WTC11 (cell line): ENCODE measurements around the gene NAB2. TPM values are rescaled to one million over a fixed set of nuclear protein-coding genes. Genes with fewer than 3 reads are reported as not detected.

Experiments
- ATAC-seq: fragments of 200-7000 bp; cut with Tn5 transposase; 2 replicates; pipeline ENCODE4 v1.10.0; 2021; ENCODE audit warnings: mild to moderate bottlenecking, moderate library complexity
- CTCF ChIA-PET: fragments of 300-600 bp; sonication (Branson Sonifier 250); formaldehyde crosslinking; loops from one replicate; lab custom pipeline; 2021; ENCODE audit warnings: antibody characterized with exemption; lab: Charles Lee
- POLR2A ChIA-PET: fragments of 350-600 bp; sonication (Branson Sonifier 250); formaldehyde crosslinking; loops from one replicate; lab custom pipeline; 2021; ENCODE audit warnings: antibody characterized with exemption; lab: Charles Lee
- DNase-seq: peaks from one replicate; pipeline ENCODE4 v3.0.0; 2021; ENCODE audit warnings: low spot score
- H3K27ac Mint-ChIP-seq: 2 replicates; pipeline ENCODE4 v1.8.0; 2021; ENCODE audit warnings: mixed read lengths
- H3K27me3 Mint-ChIP-seq: 2 replicates; pipeline ENCODE4 v1.8.0; 2021; ENCODE audit warnings: low read depth, mild to moderate bottlenecking, moderate library complexity, mixed read lengths
- H3K36me3 Mint-ChIP-seq: 2 replicates; pipeline ENCODE4 v1.8.0; 2021; ENCODE audit warnings: mixed read lengths
- H3K4me1 Mint-ChIP-seq: 2 replicates; pipeline ENCODE4 v1.8.0; 2022; ENCODE audit warnings: mixed read lengths
- H3K4me3 Mint-ChIP-seq: 2 replicates; pipeline ENCODE4 v1.8.0; 2021; ENCODE audit warnings: mild to moderate bottlenecking, moderate library complexity, mixed read lengths
- H3K9me3 Mint-ChIP-seq: 2 replicates; pipeline ENCODE4 v1.8.0; 2021; ENCODE audit warnings: mixed read lengths
- AFF4 ChIP-seq: sonication (generic); formaldehyde crosslinking; IDR thresholded peaks from 2 replicates; pipeline ENCODE4 v1.8.1; 2023; ENCODE audit warnings: mild to moderate bottlenecking, missing genetic modification reagents, borderline replicate concordance
- ARID4B ChIP-seq: sonication (generic); formaldehyde crosslinking; IDR thresholded peaks from 2 replicates; pipeline ENCODE4 v1.8.0; 2023; ENCODE audit warnings: missing genetic modification reagents, mild to moderate bottlenecking, borderline replicate concordance
- ATF6 ChIP-seq: sonication (generic); formaldehyde crosslinking; IDR thresholded peaks from 2 replicates; pipeline ENCODE4 v1.8.1; 2023; ENCODE audit warnings: mild to moderate bottlenecking, missing genetic modification reagents
- CDX4 ChIP-seq: fragments of 250-450 bp; sonication (Bioruptor Pico); IDR thresholded peaks from 2 replicates; pipeline ENCODE4 v1.9.0; 2021; ENCODE audit warnings: moderate library complexity, mild to moderate bottlenecking, inconsistent platforms, borderline replicate concordance
- ERG ChIP-seq: fragments of 250-450 bp; sonication (Bioruptor Pico); IDR thresholded peaks from 2 replicates; pipeline ENCODE4 v1.8.0; 2021; ENCODE audit warnings: mild to moderate bottlenecking
- GTF2I ChIP-seq: fragments of 250-450 bp; sonication (Bioruptor Pico); conservative IDR thresholded peaks from 2 replicates; pipeline ENCODE4 v1.4.0; 2021; ENCODE audit warnings: mild to moderate bottlenecking
- IRF1 ChIP-seq: sonication (generic); formaldehyde crosslinking; IDR thresholded peaks from 2 replicates; pipeline ENCODE4 v1.8.0; 2023; ENCODE audit warnings: missing genetic modification reagents
- JUN ChIP-seq: sonication (generic); formaldehyde crosslinking; IDR thresholded peaks from 2 replicates; pipeline ENCODE4 v1.8.0; 2023; ENCODE audit warnings: mild to moderate bottlenecking, missing genetic modification reagents
- KAT7 ChIP-seq: sonication (generic); formaldehyde crosslinking; IDR thresholded peaks from 2 replicates; pipeline ENCODE4 v1.8.1; 2023; ENCODE audit warnings: missing genetic modification reagents, mild to moderate bottlenecking, borderline replicate concordance
- MXD4 ChIP-seq: fragments of 250-450 bp; sonication (Bioruptor Pico); IDR thresholded peaks from 2 replicates; pipeline ENCODE4 v1.8.0; 2021; ENCODE audit warnings: mild to moderate bottlenecking, moderate library complexity, borderline replicate concordance
- NFYB ChIP-seq: sonication (generic); formaldehyde crosslinking; conservative IDR thresholded peaks from 2 replicates; pipeline ENCODE4 v1.8.0; 2022; ENCODE audit warnings: low read depth, missing genetic modification reagents
- RORB ChIP-seq: fragments of 250-450 bp; sonication (Bioruptor Pico); IDR thresholded peaks from 2 replicates; pipeline ENCODE4 v1.9.0; 2021; ENCODE audit warnings: mild to moderate bottlenecking
- SMAD3 ChIP-seq: sonication (generic); formaldehyde crosslinking; IDR thresholded peaks from 2 replicates; pipeline ENCODE4 v1.8.0; 2022; ENCODE audit warnings: missing genetic modification reagents, mild to moderate bottlenecking, borderline replicate concordance
- TEAD1 ChIP-seq: sonication (generic); formaldehyde crosslinking; IDR thresholded peaks from 2 replicates; pipeline ENCODE4 v1.8.0; 2022; ENCODE audit warnings: mild to moderate bottlenecking, missing genetic modification reagents
- ZNF263 ChIP-seq: sonication (generic); formaldehyde crosslinking; IDR thresholded peaks from 2 replicates; pipeline ENCODE4 v1.8.1; 2022; ENCODE audit warnings: low read depth, mild to moderate bottlenecking, moderate library complexity, missing genetic modification reagents
- total RNA-seq: library from RNA; stranded (reverse); gene quantifications from 3 replicates; pipeline ENCODE4 v1.2.3, GENCODE V29; 2021
- TF ChIP-seq, protein P1 (sequence below): sonication (generic); formaldehyde crosslinking; IDR thresholded peaks from 2 replicates; pipeline ENCODE4 v1.8.1; 2022; ENCODE audit warnings: missing genetic modification reagents, borderline replicate concordance
- TF ChIP-seq, protein P2 (sequence below): sonication (generic); formaldehyde crosslinking; IDR thresholded peaks from 2 replicates; pipeline ENCODE4 v1.8.1; 2022; ENCODE audit warnings: low read depth, mild to moderate bottlenecking, moderate library complexity, missing genetic modification reagents, borderline replicate concordance
- TF ChIP-seq, protein P3 (sequence below): sonication (generic); formaldehyde crosslinking; IDR thresholded peaks from 2 replicates; pipeline ENCODE4 v1.8.0; 2022; ENCODE audit warnings: mild to moderate bottlenecking, missing genetic modification reagents

NAB2 gene
- total RNA-seq, 1 experiment from 2014 or later = 20.5 TPM

DNA sequence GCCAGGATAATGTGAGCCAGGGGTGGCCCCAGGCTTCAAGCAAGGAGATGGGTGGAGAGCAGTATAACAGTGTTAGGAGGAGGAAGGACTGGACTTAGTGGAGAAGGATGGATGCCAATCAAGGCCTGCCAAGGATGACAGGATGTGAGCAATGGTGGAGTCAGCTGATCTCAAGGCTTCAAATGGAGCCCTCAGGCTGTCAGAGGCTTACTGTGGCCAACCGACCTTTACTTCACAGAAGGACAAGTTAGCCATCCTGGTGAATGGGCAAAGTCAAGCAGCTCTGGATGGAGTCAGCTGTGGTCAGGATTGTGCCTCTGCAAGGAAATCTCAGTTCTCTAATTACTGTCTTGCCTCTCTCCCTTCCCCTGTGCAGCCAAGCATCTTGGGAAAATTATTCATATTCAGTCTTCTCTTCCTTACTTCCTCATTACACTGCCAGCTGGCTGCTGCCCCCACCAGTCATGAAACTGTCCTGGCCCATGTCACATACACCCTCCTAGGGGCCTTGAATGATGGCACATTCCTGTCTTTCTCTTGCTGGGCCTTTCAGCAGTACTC is 29.9 kb downstream of the NAB2 start (continued):
- TF ChIP-seq AFF4 = no peak
- TF ChIP-seq, protein P1, sequence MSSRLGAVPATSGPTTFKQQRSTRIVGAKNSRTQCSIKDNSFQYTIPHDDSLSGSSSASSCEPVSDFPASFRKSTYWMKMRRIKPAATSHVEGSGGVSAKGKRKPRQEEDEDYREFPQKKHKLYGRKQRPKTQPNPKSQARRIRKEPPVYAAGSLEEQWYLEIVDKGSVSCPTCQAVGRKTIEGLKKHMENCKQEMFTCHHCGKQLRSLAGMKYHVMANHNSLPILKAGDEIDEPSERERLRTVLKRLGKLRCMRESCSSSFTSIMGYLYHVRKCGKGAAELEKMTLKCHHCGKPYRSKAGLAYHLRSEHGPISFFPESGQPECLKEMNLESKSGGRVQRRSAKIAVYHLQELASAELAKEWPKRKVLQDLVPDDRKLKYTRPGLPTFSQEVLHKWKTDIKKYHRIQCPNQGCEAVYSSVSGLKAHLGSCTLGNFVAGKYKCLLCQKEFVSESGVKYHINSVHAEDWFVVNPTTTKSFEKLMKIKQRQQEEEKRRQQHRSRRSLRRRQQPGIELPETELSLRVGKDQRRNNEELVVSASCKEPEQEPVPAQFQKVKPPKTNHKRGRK = no peak
- TF ChIP-seq SMAD3 (CRISPR knock-in tag) = no peak
- TF ChIP-seq JUN = no peak
- no peak for TF ChIP-seq CDX4 (CRISPR knock-in tag)
- no peak for TF ChIP-seq TEAD1 (CRISPR knock-in tag)
- no peak for TF ChIP-seq ZNF263 (CRISPR knock-in tag)
- no peak for TF ChIP-seq GTF2I (CRISPR knock-in tag)
- TF ChIP-seq, protein P2, sequence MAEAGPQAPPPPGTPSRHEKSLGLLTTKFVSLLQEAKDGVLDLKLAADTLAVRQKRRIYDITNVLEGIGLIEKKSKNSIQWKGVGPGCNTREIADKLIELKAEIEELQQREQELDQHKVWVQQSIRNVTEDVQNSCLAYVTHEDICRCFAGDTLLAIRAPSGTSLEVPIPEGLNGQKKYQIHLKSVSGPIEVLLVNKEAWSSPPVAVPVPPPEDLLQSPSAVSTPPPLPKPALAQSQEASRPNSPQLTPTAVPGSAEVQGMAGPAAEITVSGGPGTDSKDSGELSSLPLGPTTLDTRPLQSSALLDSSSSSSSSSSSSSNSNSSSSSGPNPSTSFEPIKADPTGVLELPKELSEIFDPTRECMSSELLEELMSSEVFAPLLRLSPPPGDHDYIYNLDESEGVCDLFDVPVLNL (CRISPR knock-in tag) = no peak
- TF ChIP-seq IRF1 (CRISPR knock-in tag) = no peak
- TF ChIP-seq, all 79 proteins: peak for 0

DNA sequence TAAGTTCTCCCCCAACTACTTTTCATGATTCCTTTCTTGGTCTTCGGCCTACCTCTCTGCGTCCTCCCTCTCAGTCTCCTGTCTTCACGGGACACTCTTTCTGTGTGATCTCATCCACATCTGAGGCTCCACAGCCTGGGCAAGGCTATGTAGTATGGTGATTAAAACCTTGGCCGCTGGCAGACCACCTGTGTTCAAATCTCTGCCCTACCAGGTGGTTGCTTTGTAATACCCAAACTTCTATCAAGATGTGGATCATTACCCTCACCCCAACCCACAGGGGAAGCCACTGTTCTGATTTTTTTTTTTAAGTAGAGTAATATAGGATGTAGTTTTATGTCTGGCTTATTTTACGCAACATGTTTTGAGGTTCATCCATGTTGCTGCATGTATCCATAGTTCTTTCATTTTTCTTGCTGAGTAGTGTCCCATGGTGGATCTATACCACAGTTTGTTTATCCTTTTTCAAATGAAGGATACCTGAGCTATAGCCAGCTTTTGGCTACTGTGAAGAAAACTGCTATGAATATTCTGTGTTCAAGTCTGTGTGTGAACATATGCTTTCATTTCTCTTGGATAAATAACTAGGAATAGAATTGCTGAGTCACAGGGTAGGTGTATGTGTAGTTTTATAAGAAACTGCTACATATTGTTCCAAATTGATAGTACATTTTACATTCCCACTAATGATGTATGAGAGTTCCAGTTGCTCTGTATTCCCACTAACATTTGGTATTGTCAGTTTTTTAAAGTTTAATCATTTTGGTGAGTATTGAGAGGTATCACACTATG is 30.6 kb downstream of the NAB2 start:
- CTCF ChIA-PET = interaction anchor here (1.6 to 5.8 kb wide), 2 partner anchors 9 to 108 kb away, joined by 3 to 76 read pairs; partner anchors contain the start of gene STAT6
- peaks cover 3% of the 10 kb centered on the region for H3K27me3 Mint-ChIP-seq
- no peak overlapping the region for H3K4me3 Mint-ChIP-seq
- peaks cover 22% of the 10 kb centered on the region for H3K9me3 Mint-ChIP-seq
- no peak for TF ChIP-seq ATF6
- no peak for TF ChIP-seq ERG
- no peak for TF ChIP-seq ARID4B (CRISPR knock-in tag)
- TF ChIP-seq, protein P3, sequence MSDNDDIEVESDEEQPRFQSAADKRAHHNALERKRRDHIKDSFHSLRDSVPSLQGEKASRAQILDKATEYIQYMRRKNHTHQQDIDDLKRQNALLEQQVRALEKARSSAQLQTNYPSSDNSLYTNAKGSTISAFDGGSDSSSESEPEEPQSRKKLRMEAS (CRISPR knock-in tag) = no peak
- no peak for TF ChIP-seq NFYB (CRISPR knock-in tag)
- no peak for TF ChIP-seq KAT7
- no peak for TF ChIP-seq MXD4
- TF ChIP-seq RORB = no peak
- no peak overlapping the region for H3K27ac Mint-ChIP-seq
- ATAC-seq (no peak), DNase-seq (no peak)
- H3K36me3 Mint-ChIP-seq = peaks cover 2% of the 10 kb centered on the region; the same call in 1 of the 2 replicates
- POLR2A ChIA-PET = no interaction called here
- H3K4me1 Mint-ChIP-seq = peaks cover 1% of the 10 kb centered on the region; the same call in 1 of the 2 replicates
